OCI-LY7 (cell line): Measurements from ENCODE around the gene GPR180. TPM values are rescaled to one million over a fixed set of nuclear protein-coding genes. Genes with fewer than 3 reads are reported as not detected.
A peak's percentile ranks its signal among the peaks of the same experiment; 100 is the strongest.

ENCODE experiments used
- BruUV-seq: library from RNA; stranded (reverse); fragments of 400-500 nt; replicated peaks from 2 replicates; lab custom pipeline; 2021; lab: Mats Ljungman, UMichigan
- CTCF ChIA-PET: fragments of 300-600 bp; sonication (Branson Sonifier 250); formaldehyde crosslinking; loops from one replicate; lab custom pipeline; 2022; ENCODE audit warnings: antibody characterized with exemption; ENCODE audit not compliant: unreplicated experiment; lab: Charles Lee
- POLR2A ChIA-PET: fragments of 300-600 bp; sonication (Branson Sonifier 250); formaldehyde crosslinking; loops from one replicate; lab custom pipeline; 2022; ENCODE audit warnings: antibody characterized with exemption; lab: Charles Lee
- DNase-seq: peaks from one replicate; pipeline ENCODE4 v3.0.0-alpha.2; 2015; ENCODE audit warnings: low spot score
- H2AFZ ChIP-seq: fragments of 200-600 bp; sonication (generic), shearing (Covaris generic); 2 replicates; pipeline ENCODE4 v1.6.1; 2014; ENCODE audit warnings: mild to moderate bottlenecking, antibody characterized with exemption, low read length, moderate library complexity
- H3K27ac ChIP-seq: fragments of 200-600 bp; sonication (generic); 2 replicates; pipeline ENCODE4 v1.5.1; 2014; ENCODE audit warnings: mixed run types, low read depth, mild to moderate bottlenecking, moderate library complexity, low read length, inconsistent platforms; ENCODE audit not compliant: poor library complexity, severe bottlenecking
- H3K36me3 ChIP-seq: fragments of 200-600 bp; sonication (generic); 2 replicates; pipeline ENCODE4 v1.6.1; 2014; ENCODE audit warnings: mild to moderate bottlenecking, antibody characterized with exemption, low read length, moderate library complexity, mixed read lengths; ENCODE audit not compliant: insufficient read depth
- H3K4me1 ChIP-seq: fragments of 200-600 bp; sonication (generic); 2 replicates; pipeline ENCODE4 v1.5.1; 2014; ENCODE audit warnings: mild to moderate bottlenecking, low read length; ENCODE audit not compliant: insufficient read depth, poor library complexity, severe bottlenecking
- H3K4me2 ChIP-seq: fragments of 200-600 bp; sonication (generic); 2 replicates; pipeline ENCODE4 v1.6.1; 2014; ENCODE audit warnings: mild to moderate bottlenecking, low read length
- H3K4me3 ChIP-seq: fragments of 200-600 bp; sonication (generic); 2 replicates; pipeline ENCODE4 v1.5.1; 2014; ENCODE audit warnings: mild to moderate bottlenecking, low read depth, low read length; ENCODE audit not compliant: poor library complexity, severe bottlenecking
- H3K79me2 ChIP-seq: fragments of 200-600 bp; sonication (generic); 2 replicates; pipeline ENCODE4 v1.6.1; 2016; ENCODE audit warnings: low read depth, mild to moderate bottlenecking, low read length, moderate library complexity, mixed read lengths; ENCODE audit not compliant: insufficient read depth
- H3K9me2 ChIP-seq: fragments of 200-600 bp; sonication (generic); 2 replicates; pipeline ENCODE4 v1.6.1; 2016; ENCODE audit warnings: mild to moderate bottlenecking, low read length, mixed read lengths; ENCODE audit not compliant: insufficient read depth
- H3K9me3 ChIP-seq: fragments of 200-600 bp; sonication (generic); 2 replicates; pipeline ENCODE4 v1.6.1; 2014; ENCODE audit warnings: mild to moderate bottlenecking, mixed run types, low read length, mixed read lengths
- H4K20me1 ChIP-seq: fragments of 200-600 bp; sonication (generic); 2 replicates; pipeline ENCODE4 v1.6.1; 2014; ENCODE audit warnings: mild to moderate bottlenecking, antibody characterized with exemption, low read length, moderate library complexity, mixed read lengths; ENCODE audit not compliant: insufficient read depth
- CTCF ChIP-seq: fragments of 200-600 bp; sonication (generic); conservative IDR thresholded peaks from 2 replicates; pipeline ENCODE4 v1.5.1; 2014; ENCODE audit warnings: mild to moderate bottlenecking, antibody characterized with exemption, low read length, moderate library complexity, mixed read lengths
- EZH2phosphoT487 ChIP-seq: fragments of 200-600 bp; sonication (generic); IDR thresholded peaks from 2 replicates; pipeline ENCODE4 v1.6.1; 2018; ENCODE audit warnings: low read depth, borderline replicate concordance, mild to moderate bottlenecking, mixed run types, antibody characterized with exemption, low read length, moderate library complexity, mixed read lengths
- intact Hi-C: fragments of 100-400 bp; cut with micrococcal nuclease; formaldehyde crosslinking; loops from one replicate; pipeline ENCODE4 v1.10.0; 2022; ENCODE audit not compliant: unreplicated experiment
- total RNA-seq, 2 experiments: library from RNA; depleted of rRNA in 1 of 2; stranded (reverse); fragments of >200 nt in 1 of 2; shearing (Covaris generic) in 1 of 2; gene quantifications; 2 replicates each; pipeline ENCODE4 v1.2.3, GENCODE V29; 2014 to 2022

The GPR180 gene
- total RNA-seq, 2 experiments from 2014 or later = 3.9 to 4.1 TPM

GRCh38 chr13:94674609-94675348, 73.1 kb downstream of the GPR180 start:
- intact Hi-C loops = loop anchor here (2.0 kb wide), 1 partner anchor 730 kb away; no protein-coding TSS in a partner anchor
- POLR2A ChIA-PET = interaction anchor here (0.7 kb wide), 1 partner anchor 745 kb away, joined by 3 read pairs; no protein-coding TSS in a partner anchor
- no TSS peak for BruUV-seq

GRCh38 chr13:94677799-94678198, 76.1 kb downstream of the GPR180 start:
- ChIA-PET POLR2A (no interaction called here), CTCF (no interaction called here)
- no peak for TF ChIP-seq EZH2phosphoT487
- no peak for TF ChIP-seq CTCF
- Histone ChIP-seq H3K9me2 (no peaks in the 10 kb centered on the region), H3K9me3 (no peaks in the 10 kb centered on the region), H3K36me3 (no peaks in the 10 kb centered on the region), H3K4me1 (no peaks in the 10 kb centered on the region), H2AFZ (no peak overlapping the region), H3K4me3 (no peak overlapping the region), H3K79me2 (no peaks in the 10 kb centered on the region), H3K4me2 (no peak overlapping the region), H3K27ac (no peak overlapping the region), H4K20me1 (no peaks in the 10 kb centered on the region)
- DNase-seq = no peak
- no TSS peak for BruUV-seq
- intact Hi-C loops = no loop called here

More at GRCh38 chr13:94674609-94675348, 73.1 kb downstream of the GPR180 start:
- no peak overlapping the region for H2AFZ ChIP-seq
- CTCF ChIA-PET = no interaction called here
- no peaks in the 10 kb centered on the region for H3K79me2 ChIP-seq
- no peak overlapping the region for H3K4me3 ChIP-seq
- H3K4me1 ChIP-seq = no peaks in the 10 kb centered on the region
- no peaks in the 10 kb centered on the region for H4K20me1 ChIP-seq
- H3K9me2 ChIP-seq = no peaks in the 10 kb centered on the region
- DNase-seq = peak; percentile 55
- H3K27ac ChIP-seq = no peak overlapping the region
- TF ChIP-seq EZH2phosphoT487 (no peak), CTCF (peak; percentile 81)
- no peak overlapping the region for H3K4me2 ChIP-seq
- no peaks in the 10 kb centered on the region for H3K36me3 ChIP-seq
- no peaks in the 10 kb centered on the region for H3K9me3 ChIP-seq

GRCh38 chr13:94678845-94679244, 77.2 kb downstream of the GPR180 start:
- no peaks in the 10 kb centered on the region for H3K36me3 ChIP-seq
- intact Hi-C loops = no loop called here
- H4K20me1 ChIP-seq = no peaks in the 10 kb centered on the region
- H3K4me1 ChIP-seq = no peaks in the 10 kb centered on the region
- H2AFZ ChIP-seq = no peak overlapping the region
- TF ChIP-seq CTCF = no peak
- no peak for TF ChIP-seq EZH2phosphoT487
- H3K9me3 ChIP-seq = no peaks in the 10 kb centered on the region
- no TSS peak for BruUV-seq
- H3K4me2 ChIP-seq = no peak overlapping the region
- no peak for DNase-seq
- no peaks in the 10 kb centered on the region for H3K79me2 ChIP-seq
- ChIA-PET POLR2A (no interaction called here), CTCF (no interaction called here)
- no peaks in the 10 kb centered on the region for H3K9me2 ChIP-seq
- no peak overlapping the region for H3K4me3 ChIP-seq
- H3K27ac ChIP-seq = no peak overlapping the region
